Left ventricle myocardium superior (tissue), 1 donor: ENCODE data around the gene RBM15B. TPM values are rescaled to one million over a fixed set of nuclear protein-coding genes. Genes with fewer than 3 reads are reported as not detected.

ENCODE experiments used
- ATAC-seq: fragments of 200-7000 bp; cut with Tn5 transposase; one replicate; pipeline ENCODE4 v1.9.1; 2020; ENCODE audit warnings: mild to moderate bottlenecking, moderate library complexity
- DNase-seq: peaks from one replicate; pipeline ENCODE4 v3.0.0-alpha.2; 2020
- intact Hi-C: fragments of 100-400 bp; cut with micrococcal nuclease; formaldehyde crosslinking; loops from one replicate; pipeline ENCODE4 v1.11.0; 2022
- total RNA-seq: library from RNA; stranded (reverse); fragmentation: NEBNext Ultra II Directional; extraction: Animal tissue kit (Norgen Biotek cat#: 25700); gene quantifications from one replicate; pipeline ENCODE4 v1.2.1, GENCODE V29; 2021
- donor health status: DM: no; HTN: yes; CAD: no; lungs with severe emphysema.

The RBM15B gene
- total RNA-seq, 1 donor from 2014 or later = 12.6 TPM

- DNase-seq = no peak
- no peak for ATAC-seq
- intact Hi-C loops = no loop called here
These were observed 31.1 kb downstream of the RBM15B start for GRCh38 chr3:51422211-51422610.

- ATAC-seq = no peak
- DNase-seq = no peak
- intact Hi-C loops = no loop called here
These were observed 35.8 kb downstream of the RBM15B start for GRCh38 chr3:51426921-51427320.

- DNase-seq (no peak), ATAC-seq (no peak)
- intact Hi-C loops = no loop called here
These were observed 38.1 kb downstream of the RBM15B start for GRCh38 chr3:51429138-51429537.

GRCh38 chr3:51434110-51434509, 43.0 kb downstream of the RBM15B start:
- no peak for DNase-seq
- intact Hi-C loops = no loop called here
- ATAC-seq = no peak

GRCh38 chr3:51434746-51435327, 43.8 kb downstream of the RBM15B start:
- ATAC-seq = peak; percentile 79
- no peak for DNase-seq
- intact Hi-C loops = no loop called here

GRCh38 chr3:51436998-51437639, 46.0 kb downstream of the RBM15B start:
- ATAC-seq (no peak), DNase-seq (no peak)
- intact Hi-C loops = no loop called here

- no peak for DNase-seq
- intact Hi-C loops = no loop called here
- ATAC-seq = no peak
These were observed 50.4 kb downstream of the RBM15B start for GRCh38 chr3:51441282-51442030.

GRCh38 chr3:51445544-51446280, 54.6 kb downstream of the RBM15B start:
- DNase-seq (no peak), ATAC-seq (no peak)
- intact Hi-C loops = no loop called here

Other genes starting within 250 kb of the RBM15B start
- gene MANF, start 6.0 kb upstream of the RBM15B start, total RNA-seq = 46.2 TPM
- 14.8 TPM for gene DCAF1, start 108.7 kb downstream of the RBM15B start, total RNA-seq
- gene RAD54L2, start 147.4 kb downstream of the RBM15B start, total RNA-seq = 10.4 TPM